Measurements from ENCODE around the gene DDIT4. TPM values are rescaled to one million over a fixed set of nuclear protein-coding genes. Genes with fewer than 3 reads are reported as not detected.
A peak's percentile ranks its signal among the peaks of the same experiment; 100 is the strongest.

DDIT4 gene
- total and polyA plus RNA-seq, 9 of the 15 experiments (the other 6 are each of a cell fraction or from before 2014, with no cell fraction given), result 8.2 to 675 (median 159) TPM

DNA sequence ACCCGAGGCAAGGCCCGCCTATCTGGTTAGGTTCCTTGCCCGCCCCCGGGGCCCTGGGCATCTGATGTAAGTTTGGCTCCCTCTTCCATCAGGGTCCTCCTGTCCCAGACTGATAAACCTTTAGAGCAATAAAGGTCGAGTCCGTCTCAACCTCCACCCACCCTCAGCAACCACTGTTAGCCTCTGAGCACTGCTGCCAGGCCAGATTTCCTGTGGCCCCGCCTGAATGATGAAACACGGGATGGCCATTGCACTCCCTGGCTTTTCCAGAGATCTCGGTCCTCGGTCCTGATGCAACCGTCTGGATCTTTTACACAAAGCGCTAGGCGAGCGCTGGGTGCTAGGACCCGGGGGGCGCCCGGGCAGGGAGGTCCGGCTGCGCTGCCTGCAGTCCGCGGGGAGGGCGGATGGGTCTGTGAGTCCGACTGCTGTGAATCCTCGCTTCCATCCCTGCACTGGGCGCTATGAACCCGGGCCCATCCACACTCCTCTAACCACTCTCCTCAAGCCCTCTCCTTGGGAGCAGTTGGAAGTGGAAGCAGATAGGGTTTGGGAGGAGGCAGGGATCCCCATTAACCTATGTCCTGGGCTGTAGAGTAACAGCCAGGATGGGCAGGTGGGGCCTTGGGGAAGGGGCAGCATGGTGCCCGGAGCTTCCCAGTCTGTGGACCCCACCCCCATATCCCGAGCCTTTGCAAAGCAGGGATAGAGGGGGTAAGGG is 875 bp upstream of the DDIT4 start (continued):
- TF ChIP-seq NFE2 (IDR thresholded peaks at IDR 0.05; ENCODE audit: low read depth) (peak; percentile 19; the same call in 1 of the 2 replicates), BCOR (IDR thresholded peaks at IDR 0.05) (peak; percentile 88), NR1H2 (CRISPR knock-in tag; IDR thresholded peaks at IDR 0.05) (peak; percentile 98; the same call in 1 of the 2 replicates), ZNF696 (CRISPR knock-in tag; conservative IDR thresholded peaks at IDR 0.05) (peak; percentile 69; the same call in 1 of the 2 replicates), POLR2A (conservative IDR thresholded peaks at IDR 0.05) (no peak; the same call in 1 of the 2 replicates), TCF3 (CRISPR knock-in tag; IDR thresholded peaks at IDR 0.05) (peak; percentile 99), DDX20 (tag; IDR thresholded peaks at IDR 0.05; ENCODE audit: low read depth) (no peak), SAFB (IDR thresholded peaks at IDR 0.05; ENCODE audit: borderline replicate concordance, low read depth, low read length) (no peak), RBM15 (IDR thresholded peaks at IDR 0.05; ENCODE audit: insufficient read depth, low read length) (no peak), HMG20A (CRISPR knock-in tag; conservative IDR thresholded peaks at IDR 0.05) (no peak), TARDBP (IDR thresholded peaks at IDR 0.05) (no peak), BMI1 (IDR thresholded peaks at IDR 0.05; ENCODE audit: low read length) (no peak), CREBBP (IDR thresholded peaks at IDR 0.05; ENCODE audit: low read depth, low read length) (no peak), ETV5 (CRISPR knock-in tag; IDR thresholded peaks at IDR 0.05; ENCODE audit: low read depth) (peak; percentile 78)
- TF ChIP-seq, protein P1, sequence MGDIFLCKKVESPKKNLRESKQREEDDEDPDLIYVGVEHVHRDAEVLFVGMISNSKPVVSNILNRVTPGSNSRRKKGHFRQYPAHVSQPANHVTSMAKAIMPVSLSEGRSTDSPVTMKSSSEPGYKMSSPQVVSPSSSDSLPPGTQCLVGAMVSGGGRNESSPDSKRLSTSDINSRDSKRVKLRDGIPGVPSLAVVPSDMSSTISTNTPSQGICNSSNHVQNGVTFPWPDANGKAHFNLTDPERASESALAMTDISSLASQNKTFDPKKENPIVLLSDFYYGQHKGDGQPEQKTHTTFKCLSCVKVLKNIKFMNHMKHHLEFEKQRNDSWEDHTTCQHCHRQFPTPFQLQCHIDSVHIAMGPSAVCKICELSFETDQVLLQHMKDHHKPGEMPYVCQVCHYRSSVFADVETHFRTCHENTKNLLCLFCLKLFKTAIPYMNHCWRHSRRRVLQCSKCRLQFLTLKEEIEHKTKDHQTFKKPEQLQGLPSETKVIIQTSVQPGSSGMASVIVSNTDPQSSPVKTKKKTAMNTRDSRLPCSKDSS (IDR thresholded peaks at IDR 0.05; ENCODE audit: low read depth, partially characterized antibody), result no peak
- TF ChIP-seq, protein P2, sequence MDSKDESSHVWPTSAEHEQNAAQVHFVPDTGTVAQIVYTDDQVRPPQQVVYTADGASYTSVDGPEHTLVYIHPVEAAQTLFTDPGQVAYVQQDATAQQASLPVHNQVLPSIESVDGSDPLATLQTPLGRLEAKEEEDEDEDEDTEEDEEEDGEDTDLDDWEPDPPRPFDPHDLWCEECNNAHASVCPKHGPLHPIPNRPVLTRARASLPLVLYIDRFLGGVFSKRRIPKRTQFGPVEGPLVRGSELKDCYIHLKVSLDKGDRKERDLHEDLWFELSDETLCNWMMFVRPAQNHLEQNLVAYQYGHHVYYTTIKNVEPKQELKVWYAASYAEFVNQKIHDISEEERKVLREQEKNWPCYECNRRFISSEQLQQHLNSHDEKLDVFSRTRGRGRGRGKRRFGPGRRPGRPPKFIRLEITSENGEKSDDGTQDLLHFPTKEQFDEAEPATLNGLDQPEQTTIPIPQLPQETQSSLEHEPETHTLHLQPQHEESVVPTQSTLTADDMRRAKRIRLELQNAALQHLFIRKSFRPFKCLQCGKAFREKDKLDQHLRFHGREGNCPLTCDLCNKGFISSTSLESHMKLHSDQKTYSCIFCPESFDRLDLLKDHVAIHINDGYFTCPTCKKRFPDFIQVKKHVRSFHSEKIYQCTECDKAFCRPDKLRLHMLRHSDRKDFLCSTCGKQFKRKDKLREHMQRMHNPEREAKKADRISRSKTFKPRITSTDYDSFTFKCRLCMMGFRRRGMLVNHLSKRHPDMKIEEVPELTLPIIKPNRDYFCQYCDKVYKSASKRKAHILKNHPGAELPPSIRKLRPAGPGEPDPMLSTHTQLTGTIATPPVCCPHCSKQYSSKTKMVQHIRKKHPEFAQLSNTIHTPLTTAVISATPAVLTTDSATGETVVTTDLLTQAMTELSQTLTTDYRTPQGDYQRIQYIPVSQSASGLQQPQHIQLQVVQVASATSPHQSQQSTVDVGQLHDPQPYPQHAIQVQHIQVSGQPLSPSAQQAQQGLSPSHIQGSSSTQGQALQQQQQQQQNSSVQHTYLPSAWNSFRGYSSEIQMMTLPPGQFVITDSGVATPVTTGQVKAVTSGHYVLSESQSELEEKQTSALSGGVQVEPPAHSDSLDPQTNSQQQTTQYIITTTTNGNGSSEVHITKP (IDR thresholded peaks at IDR 0.05; ENCODE audit: partially characterized antibody), result no peak
- TF ChIP-seq, protein P3, sequence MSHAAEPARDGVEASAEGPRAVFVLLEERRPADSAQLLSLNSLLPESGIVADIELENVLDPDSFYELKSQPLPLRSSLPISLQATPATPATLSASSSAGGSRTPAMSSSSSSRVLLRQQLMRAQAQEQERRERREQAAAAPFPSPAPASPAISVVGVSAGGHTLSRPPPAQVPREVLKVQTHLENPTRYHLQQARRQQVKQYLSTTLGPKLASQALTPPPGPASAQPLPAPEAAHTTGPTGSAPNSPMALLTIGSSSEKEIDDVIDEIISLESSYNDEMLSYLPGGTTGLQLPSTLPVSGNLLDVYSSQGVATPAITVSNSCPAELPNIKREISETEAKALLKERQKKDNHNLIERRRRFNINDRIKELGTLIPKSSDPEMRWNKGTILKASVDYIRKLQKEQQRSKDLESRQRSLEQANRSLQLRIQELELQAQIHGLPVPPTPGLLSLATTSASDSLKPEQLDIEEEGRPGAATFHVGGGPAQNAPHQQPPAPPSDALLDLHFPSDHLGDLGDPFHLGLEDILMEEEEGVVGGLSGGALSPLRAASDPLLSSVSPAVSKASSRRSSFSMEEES (CRISPR knock-in tag; IDR thresholded peaks at IDR 0.05), result no peak
- TF ChIP-seq, protein P4, sequence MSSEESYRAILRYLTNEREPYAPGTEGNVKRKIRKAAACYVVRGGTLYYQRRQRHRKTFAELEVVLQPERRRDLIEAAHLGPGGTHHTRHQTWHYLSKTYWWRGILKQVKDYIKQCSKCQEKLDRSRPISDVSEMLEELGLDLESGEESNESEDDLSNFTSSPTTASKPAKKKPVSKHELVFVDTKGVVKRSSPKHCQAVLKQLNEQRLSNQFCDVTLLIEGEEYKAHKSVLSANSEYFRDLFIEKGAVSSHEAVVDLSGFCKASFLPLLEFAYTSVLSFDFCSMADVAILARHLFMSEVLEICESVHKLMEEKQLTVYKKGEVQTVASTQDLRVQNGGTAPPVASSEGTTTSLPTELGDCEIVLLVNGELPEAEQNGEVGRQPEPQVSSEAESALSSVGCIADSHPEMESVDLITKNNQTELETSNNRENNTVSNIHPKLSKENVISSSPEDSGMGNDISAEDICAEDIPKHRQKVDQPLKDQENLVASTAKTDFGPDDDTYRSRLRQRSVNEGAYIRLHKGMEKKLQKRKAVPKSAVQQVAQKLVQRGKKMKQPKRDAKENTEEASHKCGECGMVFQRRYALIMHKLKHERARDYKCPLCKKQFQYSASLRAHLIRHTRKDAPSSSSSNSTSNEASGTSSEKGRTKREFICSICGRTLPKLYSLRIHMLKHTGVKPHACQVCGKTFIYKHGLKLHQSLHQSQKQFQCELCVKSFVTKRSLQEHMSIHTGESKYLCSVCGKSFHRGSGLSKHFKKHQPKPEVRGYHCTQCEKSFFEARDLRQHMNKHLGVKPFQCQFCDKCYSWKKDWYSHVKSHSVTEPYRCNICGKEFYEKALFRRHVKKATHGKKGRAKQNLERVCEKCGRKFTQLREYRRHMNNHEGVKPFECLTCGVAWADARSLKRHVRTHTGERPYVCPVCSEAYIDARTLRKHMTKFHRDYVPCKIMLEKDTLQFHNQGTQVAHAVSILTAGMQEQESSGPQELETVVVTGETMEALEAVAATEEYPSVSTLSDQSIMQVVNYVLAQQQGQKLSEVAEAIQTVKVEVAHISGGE (CRISPR knock-in tag; IDR thresholded peaks at IDR 0.05), result no peak
